KOPT-K1 (cell line): ENCODE measurements around the gene RGMB.
"Not testable (repeated sequence)": the region's sequence is repeated elsewhere in the genome, so short reads cannot be mapped to it uniquely, and the experiment has no call there.

Source experiments
- H3K27ac ChIP-seq: fragments of 200-600 bp; sonication (generic); 2 replicates; pipeline ENCODE4 v1.5.1; 2016; ENCODE audit warnings: antibody characterized with exemption, mild to moderate bottlenecking, low read depth, low read length; ENCODE audit not compliant: poor library complexity, severe bottlenecking
- H3K36me3 ChIP-seq: fragments of 200-600 bp; sonication (generic); 2 replicates; pipeline ENCODE4 v1.5.1; 2017; ENCODE audit warnings: antibody characterized with exemption, mild to moderate bottlenecking, low read length, moderate library complexity; ENCODE audit not compliant: insufficient read depth
- H3K9me3 ChIP-seq: fragments of 200-600 bp; sonication (generic); 2 replicates; pipeline ENCODE4 v1.5.1; 2017; ENCODE audit warnings: antibody characterized with exemption, low read length, mild to moderate bottlenecking; ENCODE audit not compliant: insufficient read depth, poor library complexity, severe bottlenecking

Gene RGMB

DNA sequence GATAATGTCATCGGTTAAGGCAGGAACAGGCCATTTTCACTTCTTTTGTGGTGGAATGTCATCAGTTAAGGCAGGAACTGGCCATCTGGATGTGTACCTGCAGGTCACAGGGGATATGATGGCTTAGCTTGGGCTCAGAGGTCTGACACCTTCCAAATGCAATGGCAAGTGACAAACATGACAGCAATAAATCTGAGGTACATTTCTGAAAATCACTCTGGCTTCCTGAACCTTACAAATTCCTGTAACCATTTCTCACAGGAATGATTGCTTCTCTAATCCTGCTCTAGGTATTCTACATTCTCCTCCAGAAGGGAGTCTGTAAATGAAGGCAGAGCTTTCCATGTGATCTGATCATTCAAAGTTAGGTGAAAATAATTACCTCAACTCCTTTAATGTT, 20.7 kb upstream of the RGMB start:
- H3K27ac ChIP-seq, H3K9me3 ChIP-seq, H3K36me3 ChIP-seq: not testable (repeated sequence)

GRCh38 chr5:98753507-98753906, 20.0 kb upstream of the RGMB start:
- Histone ChIP-seq H3K9me3 (no peaks in the 10 kb centered on the region), H3K27ac (no peak overlapping the region), H3K36me3 (no peaks in the 10 kb centered on the region)

DNA sequence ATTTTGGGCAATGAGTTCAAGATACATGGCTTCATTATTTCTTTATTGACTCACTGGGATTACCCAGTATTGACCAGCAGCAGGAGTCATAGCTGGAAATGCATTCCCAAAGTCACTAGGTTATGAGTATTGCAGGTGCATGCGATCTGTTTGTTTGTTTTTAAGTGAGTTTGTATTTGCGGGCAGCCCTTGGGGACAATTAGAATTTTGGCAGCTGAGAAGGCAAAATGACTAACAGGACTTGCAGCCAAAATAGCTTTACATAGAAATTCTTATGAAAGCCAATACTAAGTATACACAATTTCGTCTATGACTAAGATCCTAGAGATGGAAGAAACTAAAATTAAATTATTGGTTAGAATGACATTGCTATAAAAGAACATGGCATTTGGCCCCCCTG, 18.1 kb upstream of the RGMB start:
- H3K9me3 ChIP-seq = no peaks in the 10 kb centered on the region
- no peak overlapping the region for H3K27ac ChIP-seq
- H3K36me3 ChIP-seq = no peaks in the 10 kb centered on the region

GRCh38 chr5:98757978-98758377, 15.5 kb upstream of the RGMB start:
- no peaks in the 10 kb centered on the region for H3K9me3 ChIP-seq
- H3K27ac ChIP-seq = no peak overlapping the region
- no peaks in the 10 kb centered on the region for H3K36me3 ChIP-seq

DNA sequence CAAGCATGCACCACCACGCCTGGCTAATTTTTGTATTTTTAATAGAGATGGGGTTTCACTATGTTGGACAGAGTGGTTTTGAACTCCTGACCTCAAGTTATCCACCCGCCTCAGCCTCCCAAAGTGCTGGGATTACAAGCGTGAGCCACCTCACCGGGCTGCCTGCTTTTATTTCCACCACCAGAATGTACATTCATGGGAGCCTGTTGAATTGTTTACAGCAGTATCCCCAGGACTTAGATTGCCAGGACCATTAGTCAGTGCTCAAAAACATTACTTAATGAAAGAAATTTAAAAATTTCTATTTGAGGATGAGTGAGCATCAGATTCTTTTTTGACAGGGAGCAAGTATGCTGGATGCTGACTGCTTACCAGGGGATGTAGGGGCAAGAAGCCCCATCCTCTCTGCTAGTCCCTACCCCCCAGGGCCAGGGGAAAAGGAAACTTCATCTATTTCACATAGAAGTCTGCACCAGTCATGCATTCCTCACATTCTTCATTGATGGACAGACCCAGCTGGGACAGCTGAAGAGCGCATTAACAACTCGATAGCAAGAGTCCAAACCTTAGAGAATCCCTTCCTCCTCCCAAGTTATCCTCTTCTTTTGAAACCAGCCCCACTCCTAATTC, 10.3 kb upstream of the RGMB start:
- H3K36me3 ChIP-seq = no peaks in the 10 kb centered on the region
- H3K9me3 ChIP-seq = no peaks in the 10 kb centered on the region
- H3K27ac ChIP-seq = no peak overlapping the region

DNA sequence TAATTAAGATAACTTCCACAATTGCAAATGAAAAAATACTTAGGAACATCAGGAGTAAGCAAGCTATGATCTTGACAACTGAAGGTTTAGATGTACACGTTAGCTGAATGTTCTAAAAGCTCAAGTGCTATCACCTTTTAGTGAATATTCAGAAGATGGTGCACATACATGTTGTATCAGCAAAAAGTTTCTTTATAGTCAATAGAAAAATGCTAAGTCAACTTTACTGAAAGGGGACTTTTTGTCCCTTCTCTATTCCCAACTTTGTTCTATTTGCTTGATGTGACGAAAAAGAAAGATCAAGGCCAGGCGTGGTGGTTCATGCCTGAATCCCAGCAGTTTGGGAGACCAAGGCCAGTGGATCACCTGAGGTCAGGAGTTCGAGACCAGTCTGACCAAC, 7.6 kb upstream of the RGMB start:
- peaks cover 4% of the 10 kb centered on the region for H3K9me3 ChIP-seq
- H3K27ac ChIP-seq = no peak overlapping the region
- H3K36me3 ChIP-seq = no peaks in the 10 kb centered on the region

DNA sequence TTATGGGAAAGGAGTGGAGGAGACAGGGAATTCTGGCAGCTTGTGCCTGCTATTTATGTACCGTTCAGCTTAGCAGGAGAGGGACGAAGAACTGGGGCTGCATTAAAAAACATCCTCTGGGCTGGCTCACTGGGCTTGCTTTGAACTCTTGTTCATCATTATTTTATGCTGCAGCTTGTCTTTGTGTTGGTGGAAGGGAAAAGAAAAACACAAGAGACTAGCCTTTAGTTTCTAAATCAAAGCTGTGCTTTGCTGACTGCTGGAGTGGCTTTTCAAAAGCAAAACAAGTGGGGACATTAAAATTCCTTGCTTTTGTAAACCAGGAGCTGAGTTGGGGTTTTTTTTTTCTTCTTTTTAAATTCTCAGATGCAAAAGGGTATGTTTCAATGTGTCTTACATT, 5.9 kb upstream of the RGMB start:
- Histone ChIP-seq H3K9me3 (peaks cover 4% of the 10 kb centered on the region), H3K27ac (no peak overlapping the region), H3K36me3 (no peaks in the 10 kb centered on the region)

DNA sequence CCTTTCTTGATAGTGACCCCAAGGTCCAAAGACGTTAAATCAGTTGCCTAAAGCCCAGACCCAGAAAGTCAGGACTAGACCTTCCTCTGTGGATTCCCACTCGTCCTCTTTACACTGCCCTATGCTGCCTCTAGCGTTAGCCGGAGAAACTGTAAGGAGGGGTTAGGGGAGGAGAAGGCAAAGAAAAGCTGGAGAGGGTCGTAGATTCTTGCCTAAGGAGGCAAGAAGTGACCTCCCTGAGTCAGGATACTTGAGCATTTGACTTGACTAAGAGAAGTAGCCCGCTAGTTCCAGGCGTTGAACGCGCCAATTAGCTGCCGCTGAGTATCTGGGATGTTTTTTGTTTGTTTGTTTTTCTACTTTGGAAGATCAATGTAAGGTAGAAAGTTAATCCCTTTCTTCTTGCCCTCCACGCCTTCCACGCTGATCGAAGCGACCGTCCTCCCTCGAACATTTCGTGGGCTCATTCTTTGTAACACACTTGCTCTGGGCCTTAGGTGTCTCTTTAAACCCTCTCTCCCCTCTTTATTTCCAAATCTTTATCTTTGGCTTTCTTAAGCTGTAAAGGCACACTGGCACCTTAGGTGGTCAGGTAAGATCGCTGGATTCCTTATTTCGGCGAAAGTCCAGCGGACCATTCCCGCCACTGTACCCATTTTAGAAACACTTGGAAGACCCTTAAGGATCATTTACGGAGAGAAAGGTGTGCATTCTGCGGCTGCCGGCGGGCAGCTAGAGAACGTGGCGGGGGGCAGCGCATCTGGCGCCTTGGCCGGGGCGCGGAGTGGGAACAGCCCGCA, 5.1 kb upstream of the RGMB start:
- Histone ChIP-seq H3K36me3 (no peaks in the 10 kb centered on the region), H3K9me3 (peaks cover 4% of the 10 kb centered on the region), H3K27ac (no peak overlapping the region)

- Histone ChIP-seq H3K36me3 (no peaks in the 10 kb centered on the region), H3K9me3 (peaks cover 4% of the 10 kb centered on the region), H3K27ac (no peak overlapping the region)
Observed at GRCh38 chr5:98768960-98769209, 4.6 kb upstream of the RGMB start.

- peaks cover 4% of the 10 kb centered on the region for H3K9me3 ChIP-seq
- no peaks in the 10 kb centered on the region for H3K36me3 ChIP-seq
- no peak overlapping the region for H3K27ac ChIP-seq
Observed at GRCh38 chr5:98769210-98769958, 4.1 kb upstream of the RGMB start.

- H3K36me3 ChIP-seq = no peaks in the 10 kb centered on the region
- peaks cover 4% of the 10 kb centered on the region for H3K9me3 ChIP-seq
- H3K27ac ChIP-seq = no peak overlapping the region
Observed at GRCh38 chr5:98769959-98770208, 3.6 kb upstream of the RGMB start.

DNA sequence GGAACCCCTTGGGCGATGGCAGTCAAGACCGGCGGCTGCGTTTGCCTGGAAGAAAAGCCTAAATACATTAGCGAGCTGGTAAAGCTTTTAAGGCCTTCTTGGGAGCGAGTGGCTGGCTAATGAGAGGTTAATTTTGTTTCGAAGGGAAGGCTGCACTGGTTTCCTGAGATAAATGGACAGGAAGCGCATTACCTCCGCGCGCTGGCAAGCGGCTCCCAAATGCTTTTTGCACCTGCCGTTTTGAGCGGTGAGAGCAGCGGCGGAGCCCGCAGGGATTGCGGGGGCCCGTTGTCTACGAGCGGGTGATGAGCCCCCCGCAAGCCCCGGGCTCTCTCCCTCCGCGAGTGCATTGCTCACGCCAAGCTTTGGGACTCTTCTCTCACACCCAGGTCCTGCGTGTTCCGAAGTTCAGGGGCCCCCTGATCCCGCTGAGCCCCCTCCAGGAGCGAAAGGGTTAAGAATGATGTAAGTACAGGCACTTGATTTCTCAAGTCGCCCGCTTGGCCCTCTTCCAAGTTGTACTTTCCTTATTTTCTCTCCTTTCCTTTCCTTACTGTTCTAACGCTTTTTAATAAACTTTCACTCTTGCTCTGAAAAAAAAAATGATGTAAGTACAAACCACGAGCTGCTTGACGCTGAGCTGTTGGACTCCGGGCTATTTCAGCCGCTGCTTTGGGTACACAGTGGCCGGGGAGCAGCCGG, 3.1 kb upstream of the RGMB start:
- Histone ChIP-seq H3K36me3 (no peaks in the 10 kb centered on the region), H3K27ac (no peak overlapping the region), H3K9me3 (peaks cover 4% of the 10 kb centered on the region)

- peaks cover 4% of the 10 kb centered on the region for H3K9me3 ChIP-seq
- no peak overlapping the region for H3K27ac ChIP-seq
- no peaks in the 10 kb centered on the region for H3K36me3 ChIP-seq
Observed at GRCh38 chr5:98770911-98771322, 2.5 kb upstream of the RGMB start.

GRCh38 chr5:98771382-98772109, 1.9 kb upstream of the RGMB start:
- Histone ChIP-seq H3K9me3 (peaks cover 4% of the 10 kb centered on the region), H3K36me3 (no peaks in the 10 kb centered on the region), H3K27ac (no peak overlapping the region)
